Measurements from ENCODE around the gene MAGEA4.
A peak's percentile ranks its signal among the peaks of the same experiment; 100 is the strongest.

MAGEA4 gene

GRCh38 chrX:151912780-151913179, at the start of gene MAGEA4:
MAGEA4 (plus strand) TSS chrX:151912889; CDS start chrX:151923665, 10,776 bp downstream.
- DNase-seq (ENCODE audit: low read depth) = no peak
- H3K4me3 ChIP-seq (ENCODE audit: low read length) = no peak within 1 kb of the TSS
- no peak for TF ChIP-seq CTCF (conservative IDR thresholded peaks at IDR 0.05; ENCODE audit: low read length)

- no peak for TF ChIP-seq CTCF (conservative IDR thresholded peaks at IDR 0.05; ENCODE audit: low read length)
- peak; percentile 76 for DNase-seq (ENCODE audit: low read depth)
- H3K4me3 ChIP-seq (ENCODE audit: low read length) = no peak overlapping the region
Measured at GRCh38 chrX:151870602-151871001, 42.1 kb upstream of the MAGEA4 start.

- TF ChIP-seq CTCF (conservative IDR thresholded peaks at IDR 0.05; ENCODE audit: low read length) = no peak
- H3K4me3 ChIP-seq (ENCODE audit: low read length) = no peak overlapping the region
- DNase-seq (ENCODE audit: low read depth) = peak; percentile 90
Measured at GRCh38 chrX:151871244-151871643, 41.4 kb upstream of the MAGEA4 start.

- DNase-seq (ENCODE audit: low read depth) = no peak
- no peak for TF ChIP-seq CTCF (conservative IDR thresholded peaks at IDR 0.05; ENCODE audit: low read length)
- H3K4me3 ChIP-seq (ENCODE audit: low read length) = no peak overlapping the region
Measured at GRCh38 chrX:151873096-151873495, 39.6 kb upstream of the MAGEA4 start.

- no peak for TF ChIP-seq CTCF (conservative IDR thresholded peaks at IDR 0.05; ENCODE audit: low read length)
- DNase-seq (ENCODE audit: low read depth) = no peak
- no peak overlapping the region for H3K4me3 ChIP-seq (ENCODE audit: low read length)
Measured at GRCh38 chrX:151875270-151876026, 37.2 kb upstream of the MAGEA4 start.

- DNase-seq (ENCODE audit: low read depth) = no peak
- TF ChIP-seq CTCF (conservative IDR thresholded peaks at IDR 0.05; ENCODE audit: low read length) = no peak
- H3K4me3 ChIP-seq (ENCODE audit: low read length) = no peak overlapping the region
Measured at GRCh38 chrX:151878574-151878973, 34.1 kb upstream of the MAGEA4 start.

GRCh38 chrX:151879856-151880255, 32.8 kb upstream of the MAGEA4 start:
- no peak for TF ChIP-seq CTCF (conservative IDR thresholded peaks at IDR 0.05; ENCODE audit: low read length)
- H3K4me3 ChIP-seq (ENCODE audit: low read length) = no peak overlapping the region
- no peak for DNase-seq (ENCODE audit: low read depth)
